Esophagus (tissue), 2 donors: ENCODE results near the gene ZNF536. TPM values are rescaled to one million over a fixed set of nuclear protein-coding genes. Genes with fewer than 3 reads are reported as not detected.
"Not testable (repeated sequence)": the region's sequence is repeated elsewhere in the genome, so short reads cannot be mapped to it uniquely, and the experiment has no call there.

Source experiments
- H3K27ac ChIP-seq, 2 donors: one replicate each; pipeline ENCODE4 v1.5.1; 2013; ENCODE audit warnings: low read depth in 2 of 2, mild to moderate bottlenecking in 2 of 2, inconsistent platforms in 1 of 2, low read length in 1 of 2, moderate library complexity in 1 of 2
- H3K27me3 ChIP-seq, 2 donors: one replicate each; pipeline ENCODE4 v1.6.1; 2013; ENCODE audit warnings: low read length in 2 of 2, control low read depth in 1 of 2, mild to moderate bottlenecking in 1 of 2; ENCODE audit not compliant: insufficient read depth in 2 of 2, control insufficient read depth in 1 of 2
- H3K36me3 ChIP-seq, 2 donors: one replicate each; pipeline ENCODE4 v1.6.1; 2013; ENCODE audit warnings: low read length in 1 of 2; ENCODE audit not compliant: control insufficient read depth in 2 of 2, insufficient read depth in 2 of 2
- H3K4me1 ChIP-seq, 2 donors: one replicate each; pipeline ENCODE4 v1.6.1; 2013; ENCODE audit warnings: low read length in 1 of 2; ENCODE audit not compliant: control insufficient read depth in 2 of 2, insufficient read depth in 2 of 2
- H3K4me3 ChIP-seq, 2 donors: one replicate each; pipeline ENCODE4 v1.5.1; 2013; ENCODE audit warnings: low read length in 2 of 2, mild to moderate bottlenecking in 2 of 2, low read depth in 1 of 2, moderate library complexity in 1 of 2
- H3K9me3 ChIP-seq, 2 donors: one replicate each; pipeline ENCODE4 v1.6.1; 2013; ENCODE audit warnings: mild to moderate bottlenecking in 2 of 2, low read depth in 1 of 2, low read length in 1 of 2, moderate library complexity in 1 of 2; ENCODE audit not compliant: control insufficient read depth in 2 of 2, insufficient read depth in 1 of 2
- WGBS, 2 donors: extraction: QIAGEN DNeasy Blood & Tissue Kit; methylation state at CpG; one replicate each; pipeline ENCODE4 v1.1.7; 2013; 5-methylcytosine and 5-hydroxymethylcytosine counted together
- polyA plus RNA-seq, 2 donors: library from polyadenylated mRNA; stranded (reverse); fragments of 200-250 nt; gene quantifications; one replicate each; pipeline ENCODE4 v1.2.3, GENCODE V29; 2013
- donor health status: healthy with polysubstance abuse.
- donor health status: Bipolar disorder and iron deficiency.

The ZNF536 gene
- polyA plus RNA-seq, 2 donors: 0.53 to 0.57 TPM

DNA sequence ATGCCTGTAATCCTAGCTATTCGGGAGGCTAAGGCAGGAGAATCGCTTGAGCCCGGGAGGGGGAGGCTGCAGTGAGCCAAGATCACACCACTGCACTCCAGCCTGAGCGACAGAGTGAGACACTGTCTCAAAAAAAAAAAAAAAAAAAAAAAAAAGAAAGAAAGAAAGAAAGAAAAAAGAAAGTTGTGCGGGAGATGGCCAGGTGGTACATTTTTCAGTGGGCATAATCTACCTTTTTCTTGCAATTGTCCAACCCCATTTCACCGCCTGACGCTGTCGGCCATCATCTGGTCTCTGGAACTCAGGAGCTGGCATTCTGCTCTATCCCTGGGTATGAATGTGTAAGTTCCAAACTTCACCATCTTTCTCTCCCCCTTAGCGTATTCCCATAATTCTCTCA is 73.9 kb downstream of the ZNF536 start:
- not testable (repeated sequence) for H3K36me3 ChIP-seq, H3K4me3 ChIP-seq, H3K9me3 ChIP-seq, H3K27ac ChIP-seq, H3K4me1 ChIP-seq, H3K27me3 ChIP-seq
- 95 to 96% methylated on average over 9 of the region's 9 CpGs for WGBS, 2 donors

DNA sequence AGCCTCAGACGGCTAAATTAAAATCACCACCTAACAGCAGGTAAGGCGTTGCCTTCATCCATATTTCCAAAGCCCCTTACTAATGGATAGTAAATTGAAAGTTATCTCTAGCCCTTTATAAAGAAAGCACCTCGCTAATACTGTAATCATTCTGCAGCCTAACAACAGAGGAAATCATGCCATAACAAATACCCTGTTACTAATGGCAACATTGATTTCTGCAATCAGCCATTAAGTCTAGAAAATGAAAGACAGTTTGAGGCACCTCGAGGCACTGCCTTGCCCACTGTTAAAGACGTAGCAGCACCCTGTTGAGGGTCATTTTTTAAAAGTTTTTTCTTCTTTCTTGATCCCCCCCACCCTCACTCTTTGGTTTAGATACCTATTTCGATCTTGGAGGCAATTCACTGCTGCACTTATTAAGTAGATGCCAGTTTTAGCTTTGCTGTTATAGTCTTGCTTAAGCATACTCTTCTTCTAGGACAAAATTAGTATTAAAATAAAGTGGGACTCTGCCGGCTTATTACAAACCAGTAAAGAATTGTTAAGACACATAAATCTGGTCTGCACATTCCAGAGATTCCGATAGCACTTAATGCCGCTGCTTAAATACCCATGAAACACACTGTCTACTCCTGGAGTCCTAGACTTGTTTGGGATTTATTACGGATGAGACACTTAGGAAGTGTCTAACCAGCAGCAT is 74.8 kb downstream of the ZNF536 start:
- Histone ChIP-seq H3K4me3 (no peak overlapping the region), H3K27ac (no peak overlapping the region), H3K4me1 (peaks cover 0 to 3% of the 10 kb centered on the region in 2 donors), H3K27me3 (peaks cover 0 to 3% of the 10 kb centered on the region in 2 donors), H3K36me3 (no peaks in the 10 kb centered on the region), H3K9me3 (peaks cover 0 to 7% of the 10 kb centered on the region in 2 donors)
- WGBS, 2 donors: 53 to 54% methylated on average over 10 of the region's 10 CpGs

DNA sequence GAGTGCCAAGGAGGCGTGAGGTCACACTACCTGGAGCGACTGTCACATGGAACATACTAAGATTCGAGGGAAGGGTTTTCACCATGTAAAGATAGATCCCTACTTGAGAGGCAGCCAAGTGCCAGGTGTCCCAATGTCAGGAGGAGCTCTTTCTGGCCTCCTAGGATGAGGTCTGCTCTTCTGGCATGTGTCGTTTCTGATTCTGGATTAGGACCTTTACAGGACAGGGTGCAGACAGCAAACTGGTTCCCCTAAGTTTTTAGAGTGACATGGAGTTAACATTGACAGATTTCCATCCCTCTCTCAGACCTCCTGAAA is 75.3 kb downstream of the ZNF536 start:
- 76 to 81% methylated on average over 4 of the region's 4 CpGs for WGBS, 2 donors
- H3K9me3 ChIP-seq: peaks cover 0 to 7% of the 10 kb centered on the region in 2 donors
- no peaks in the 10 kb centered on the region for H3K36me3 ChIP-seq
- peaks cover 0 to 3% of the 10 kb centered on the region in 2 donors for H3K27me3 ChIP-seq
- no peak overlapping the region for H3K4me3 ChIP-seq
- H3K27ac ChIP-seq: no peak overlapping the region
- peaks cover 0 to 3% of the 10 kb centered on the region in 2 donors for H3K4me1 ChIP-seq

GRCh38 chr19:30448386-30449077 is 76.3 kb downstream of the ZNF536 start:
- Histone ChIP-seq H3K4me1 (peaks cover 0 to 3% of the 10 kb centered on the region in 2 donors), H3K36me3 (no peaks in the 10 kb centered on the region), H3K4me3 (no peak overlapping the region), H3K9me3 (peaks cover 0 to 7% of the 10 kb centered on the region in 2 donors), H3K27me3 (peaks cover 0 to 3% of the 10 kb centered on the region in 2 donors), H3K27ac (no peak overlapping the region)
- WGBS, 2 donors: 63 to 66% methylated on average over 9 of the region's 9 CpGs

- WGBS, 2 donors: 55 to 67% methylated on average over 6 of the region's 6 CpGs
- peaks cover 0 to 5% of the 10 kb centered on the region in 2 donors for H3K9me3 ChIP-seq
- peaks cover 0 to 3% of the 10 kb centered on the region in 2 donors for H3K4me1 ChIP-seq
- no peak overlapping the region for H3K4me3 ChIP-seq
- H3K27me3 ChIP-seq: peaks cover 0 to 3% of the 10 kb centered on the region in 2 donors
- H3K27ac ChIP-seq: no peak overlapping the region
- H3K36me3 ChIP-seq: no peaks in the 10 kb centered on the region
These were observed 77.0 kb downstream of the ZNF536 start for GRCh38 chr19:30449078-30449590.

DNA sequence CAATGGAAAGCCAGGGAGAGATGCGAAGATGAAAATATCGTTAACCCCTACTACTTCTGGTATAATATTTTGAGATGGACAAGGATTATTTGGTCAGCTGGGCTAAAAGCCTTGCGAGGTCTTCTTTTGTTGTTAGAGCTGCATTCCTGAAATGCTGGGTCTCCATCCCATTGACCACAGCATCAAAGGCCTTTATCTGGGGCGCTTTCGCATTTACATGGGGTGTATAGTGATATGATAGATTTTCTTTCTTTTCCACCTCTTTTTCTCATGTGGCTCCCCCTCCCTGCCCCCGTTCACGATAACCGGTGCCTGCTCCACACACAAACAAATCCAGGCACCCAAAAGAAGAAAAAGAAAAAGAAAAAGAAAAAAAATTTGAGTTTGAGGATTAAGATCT is 77.5 kb downstream of the ZNF536 start:
- peaks cover 0 to 3% of the 10 kb centered on the region in 2 donors for H3K9me3 ChIP-seq
- H3K4me3 ChIP-seq: no peak overlapping the region
- H3K27ac ChIP-seq: peak overlapping the region in 1 of 2 donors; percentile 28
- peaks cover 0 to 3% of the 10 kb centered on the region in 2 donors for H3K4me1 ChIP-seq
- H3K27me3 ChIP-seq: peaks cover 0 to 3% of the 10 kb centered on the region in 2 donors
- H3K36me3 ChIP-seq: no peaks in the 10 kb centered on the region
- 47 to 55% methylated on average over 8 of the region's 8 CpGs for WGBS, 2 donors

DNA sequence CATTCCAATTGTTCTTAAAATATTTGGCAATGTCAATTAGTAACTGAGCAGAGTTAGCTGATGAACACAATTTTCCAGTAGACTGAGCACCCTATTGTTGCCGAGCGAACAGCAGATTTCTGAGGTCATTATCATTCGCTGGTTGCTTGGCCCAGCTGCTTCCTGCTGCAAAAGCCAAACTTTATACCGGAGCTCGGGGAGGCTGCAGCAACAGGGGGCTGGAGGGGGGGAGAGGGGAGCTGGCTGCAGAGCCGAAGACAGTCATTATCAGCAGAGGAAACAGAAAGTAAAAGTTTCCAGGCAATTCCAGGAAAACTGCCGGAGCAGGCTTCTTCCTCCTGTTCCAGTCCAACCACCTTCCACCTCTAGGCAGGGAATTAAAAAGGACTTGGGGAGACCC is 77.9 kb downstream of the ZNF536 start:
- Histone ChIP-seq H3K27me3 (peaks cover 0 to 3% of the 10 kb centered on the region in 2 donors), H3K4me1 (peaks cover 0 to 3% of the 10 kb centered on the region in 2 donors), H3K36me3 (no peaks in the 10 kb centered on the region), H3K27ac (no peak overlapping the region), H3K4me3 (peak overlapping the region in 1 of 2 donors; percentile 47), H3K9me3 (peaks cover 0 to 3% of the 10 kb centered on the region in 2 donors)
- 1 to 3% methylated on average over 7 of the region's 7 CpGs for WGBS, 2 donors

DNA sequence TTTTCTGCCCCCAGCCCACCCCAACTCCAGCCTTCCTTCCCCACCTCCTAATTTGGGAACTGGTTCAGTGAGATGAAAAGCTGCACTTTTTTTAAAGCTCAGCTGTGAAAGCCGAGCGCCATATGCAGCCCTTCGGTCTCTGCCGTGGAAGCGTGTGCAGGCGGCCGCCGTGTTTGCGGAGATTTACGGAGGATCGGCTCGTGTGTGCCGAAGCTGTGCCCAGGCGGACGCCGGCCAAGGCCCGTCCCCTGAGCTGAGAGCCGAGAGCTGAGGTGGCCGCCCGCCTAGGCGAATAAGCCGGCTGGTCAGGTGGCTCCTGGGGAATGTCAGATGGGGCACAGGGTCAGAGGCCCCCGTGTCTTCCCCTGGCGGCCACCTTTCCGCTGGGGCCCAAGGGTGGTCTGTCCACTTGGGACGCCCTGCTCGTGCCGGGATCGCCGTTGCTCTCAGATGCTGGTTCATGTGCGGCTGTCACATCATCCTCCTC is 78.7 kb downstream of the ZNF536 start:
- Histone ChIP-seq H3K4me3 (peak overlapping the region in 1 of 2 donors; percentile 20), H3K27ac (peak overlapping the region; percentile 2 to 34), H3K27me3 (peaks cover 0 to 3% of the 10 kb centered on the region in 2 donors), H3K36me3 (no peaks in the 10 kb centered on the region), H3K4me1 (peaks cover 0 to 3% of the 10 kb centered on the region in 2 donors), H3K9me3 (no peaks in the 10 kb centered on the region)
- WGBS, 2 donors: 49 to 58% methylated on average over 28 to 31 of the region's 31 CpGs

- 88 to 95% methylated on average over 7 of the region's 7 CpGs for WGBS, 2 donors
- H3K36me3 ChIP-seq: no peaks in the 10 kb centered on the region
These were observed 80.7 kb downstream of the ZNF536 start for GRCh38 chr19:30452931-30453330.

More at GRCh38 chr19:30452931-30453330, 80.7 kb downstream of the ZNF536 start:
- peaks cover 0 to 3% of the 10 kb centered on the region in 2 donors for H3K27me3 ChIP-seq
- no peak overlapping the region for H3K4me3 ChIP-seq
- H3K27ac ChIP-seq: no peak overlapping the region
- no peaks in the 10 kb centered on the region for H3K9me3 ChIP-seq
- peaks cover 0 to 3% of the 10 kb centered on the region in 2 donors for H3K4me1 ChIP-seq
